Esophagus muscularis mucosa (tissue), 3 donors: Measurements from ENCODE around the gene RNF19B.

Experiments
- CTCF ChIP-seq, 3 experiments: fragments of 200-600 bp in 2 of 3; fragments of 450-650 bp in 1 of 3; sonication (generic) in 2 of 3; IDR thresholded peaks; one replicate each; pipeline ENCODE4 v1.5.1; 2017 to 2019; ENCODE audit warnings: antibody characterized with exemption in 3 of 3, mild to moderate bottlenecking in 2 of 3, moderate library complexity in 1 of 3
- POLR2A ChIP-seq: fragments of 450-650 bp; IDR thresholded peaks from one replicate; pipeline ENCODE4 v1.6.1; 2017; ENCODE audit warnings: antibody characterized with exemption, moderate library complexity, mild to moderate bottlenecking, low read depth

DNA sequence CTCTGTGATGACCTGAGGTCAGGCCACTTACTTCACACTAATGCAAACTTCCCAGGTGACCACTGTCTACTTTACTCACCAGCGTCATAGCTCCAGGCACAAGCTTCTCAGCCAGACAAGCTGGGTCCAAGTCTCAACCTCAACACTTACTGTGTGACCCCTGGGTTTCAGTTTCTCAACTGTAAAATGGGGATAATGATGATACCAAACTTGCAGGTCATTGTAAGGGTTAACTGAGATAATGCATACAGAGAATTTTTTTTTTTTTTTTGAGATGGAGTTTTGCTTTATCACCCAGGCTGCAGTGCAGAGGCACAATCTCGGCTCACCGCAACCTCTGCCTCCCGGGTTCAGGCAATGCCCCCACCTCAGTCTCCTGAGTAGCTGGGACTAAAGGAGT, 37.4 kb upstream of the RNF19B start:
- TF ChIP-seq CTCF (IDR thresholded peaks at IDR 0.05): no peak
- TF ChIP-seq POLR2A: no peak
